SK-MEL-5 (cell line): ENCODE results near the gene RAB14. TPM values are rescaled to one million over a fixed set of nuclear protein-coding genes. Genes with fewer than 3 reads are reported as not detected.

Experiments used
- DNase-seq: peaks from one replicate; pipeline ENCODE4 v3.0.0-alpha.2; 2016; ENCODE audit warnings: low read depth, low spot score
- in situ Hi-C: cut with HindIII; loops from 2 replicates; pipeline ENCODE4 v1.10.0; 2016; ENCODE audit warnings: low sequenced_read_pairs, high pct_unique_total_duplicates, low pct_unique_long_range_greater_than_20kb
- total RNA-seq: library from RNA; depleted of rRNA; stranded (reverse); fragments of >200 nt; shearing (Covaris generic); gene quantifications from 2 replicates; pipeline ENCODE4 v1.2.3, GENCODE V29; 2014

RAB14 gene
- total RNA-seq, 1 experiment from 2014 or later = 29.8 TPM

DNA sequence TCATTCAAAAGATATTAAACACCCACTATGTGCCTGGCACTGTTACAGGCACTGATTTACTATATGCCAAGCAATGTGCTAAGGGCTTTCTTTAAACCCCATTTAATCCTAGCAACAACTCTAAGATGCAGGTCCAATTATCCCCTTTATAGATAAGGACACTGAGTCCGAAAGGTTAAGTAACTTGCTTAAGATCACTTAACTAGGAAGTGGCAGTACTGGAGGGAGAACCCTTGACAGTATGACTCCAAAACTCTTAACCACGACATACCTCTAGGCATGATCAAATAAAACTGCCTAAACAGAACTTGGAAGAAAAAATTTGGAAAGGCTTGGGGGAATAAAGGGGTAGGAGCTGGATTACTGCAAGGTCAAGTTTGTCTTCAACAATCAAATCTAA lies 1.7 kb downstream of the RAB14 start:
- no peak for DNase-seq
- in situ Hi-C loops = no loop called here

DNA sequence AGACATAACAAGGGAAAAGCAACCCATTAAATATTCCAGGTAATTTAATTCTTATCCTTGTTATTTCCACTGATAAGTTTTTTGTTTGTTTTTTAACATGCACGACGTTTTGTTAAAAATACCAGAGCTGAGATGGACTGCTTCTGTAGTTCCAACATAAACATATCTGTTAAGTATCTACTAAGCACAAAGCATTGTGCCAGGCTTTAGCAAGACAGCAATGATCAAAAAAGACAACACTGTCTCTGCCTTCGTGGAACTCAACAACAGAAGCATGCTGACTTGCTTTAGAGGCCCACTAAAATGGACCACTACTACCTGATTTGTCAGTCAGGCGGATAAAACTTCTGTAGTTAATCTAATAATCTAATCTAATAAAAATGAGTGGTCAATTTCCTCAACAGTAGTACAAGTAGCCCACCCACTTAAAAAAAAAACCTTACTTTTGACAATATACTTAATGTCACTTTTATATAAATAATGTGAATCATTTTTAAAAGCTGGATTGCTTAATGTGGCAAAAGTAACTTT lies 3.1 kb downstream of the RAB14 start:
- no peak for DNase-seq
- in situ Hi-C loops = no loop called here

DNA sequence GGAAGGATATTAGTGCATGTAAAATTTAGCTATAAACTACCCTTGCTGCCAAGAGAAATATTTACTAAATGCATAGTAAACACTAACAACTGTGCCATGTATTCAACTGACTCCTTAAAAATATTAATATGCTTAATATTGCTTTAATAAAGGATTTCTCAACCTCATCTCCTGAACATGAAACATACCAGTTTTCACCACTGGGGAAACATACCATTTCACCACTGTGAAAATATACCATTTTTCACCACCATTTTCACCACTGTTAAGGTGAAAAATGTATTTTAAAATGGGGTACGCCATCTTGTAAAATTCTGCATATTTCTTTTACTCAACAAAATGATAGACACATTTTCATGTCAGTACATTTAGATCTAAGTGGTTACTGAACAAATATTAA lies 4.5 kb downstream of the RAB14 start:
- in situ Hi-C loops = no loop called here
- no peak for DNase-seq

DNA sequence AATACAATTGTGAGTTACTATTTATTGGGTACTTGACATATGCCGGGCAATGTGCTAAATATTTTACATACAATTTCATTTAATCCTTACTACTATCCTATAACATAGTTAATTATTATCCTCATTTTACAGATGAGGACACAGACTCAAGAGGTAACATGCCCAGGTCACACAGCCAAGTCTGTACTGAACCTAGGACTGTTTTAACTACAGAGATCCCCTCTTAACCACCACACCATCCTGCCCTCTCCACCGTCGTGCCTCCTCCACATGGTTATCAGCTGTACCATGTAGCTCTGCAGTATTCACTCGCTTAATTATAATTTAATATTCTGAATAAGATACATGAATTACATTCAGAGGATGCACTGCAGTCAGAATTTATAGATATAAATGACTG lies 5.3 kb downstream of the RAB14 start:
- DNase-seq = no peak
- in situ Hi-C loops = no loop called here

DNA sequence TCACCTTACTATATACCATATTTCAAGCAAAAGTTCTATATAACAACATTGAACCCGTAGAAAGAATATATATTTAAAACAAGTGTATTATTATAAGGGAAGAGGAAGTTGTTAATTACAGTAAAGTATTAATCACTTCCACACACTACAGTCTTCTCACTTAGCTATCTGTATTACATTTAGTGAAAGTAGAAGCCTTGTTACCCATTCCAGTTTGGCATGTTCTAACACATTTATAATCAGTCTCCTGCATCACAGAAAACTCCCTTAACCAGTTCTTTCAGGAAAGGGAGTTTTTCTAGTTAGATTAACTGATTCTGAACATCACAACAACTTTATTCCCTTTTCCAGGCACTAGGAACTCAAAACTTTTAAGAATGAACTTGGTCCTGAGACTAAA lies 6.9 kb downstream of the RAB14 start:
- no peak for DNase-seq
- in situ Hi-C loops = no loop called here

DNA sequence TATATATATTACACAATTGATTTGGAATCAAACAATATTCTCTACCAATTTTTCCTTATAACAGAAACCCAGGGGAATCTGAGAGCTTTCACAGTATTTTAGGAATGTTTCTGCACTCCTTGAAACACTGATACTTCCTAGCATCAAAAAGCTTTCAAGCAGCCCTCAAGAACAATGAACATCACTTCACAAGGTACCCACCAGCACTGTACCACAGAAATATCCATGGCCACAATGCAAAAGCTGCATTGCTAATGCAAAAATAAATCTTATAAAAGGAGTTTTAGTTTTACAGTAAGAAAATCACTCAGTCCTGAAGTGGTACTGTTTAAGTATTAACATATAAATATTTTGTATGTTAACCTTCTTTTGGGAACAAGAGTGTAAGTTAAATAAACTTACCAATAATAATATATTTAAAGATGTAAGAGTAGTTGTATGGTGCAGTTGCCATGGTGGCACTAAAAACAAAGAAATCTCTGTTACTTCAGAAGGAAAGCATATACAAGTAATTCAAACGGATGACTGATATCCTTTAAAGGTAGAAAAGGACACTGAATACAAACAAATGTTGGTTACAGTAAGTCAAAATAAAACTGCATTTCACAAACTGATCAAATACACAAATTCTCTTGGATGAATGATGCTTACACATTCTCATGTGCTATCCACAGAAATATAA lies 8.6 kb downstream of the RAB14 start:
- in situ Hi-C loops = no loop called here
- DNase-seq = peak; percentile 26

DNA sequence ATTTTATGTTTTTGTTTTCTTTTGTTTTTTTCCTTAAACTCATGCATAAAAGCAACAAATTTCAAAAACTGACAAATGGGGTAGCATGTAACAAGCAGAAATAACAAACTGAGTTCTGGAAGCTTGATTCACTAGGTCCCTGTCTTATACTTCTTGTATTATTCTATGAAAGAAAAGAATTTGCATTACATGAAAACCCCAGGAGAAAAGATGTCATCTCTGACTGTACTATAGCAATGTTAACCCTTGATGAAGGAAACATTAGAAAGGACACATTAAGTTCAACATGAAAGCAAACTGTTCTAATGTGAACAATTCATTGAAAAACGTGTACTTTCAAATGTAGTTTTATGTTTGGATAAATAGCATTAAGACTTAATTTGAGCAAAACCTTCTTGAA lies 9.2 kb downstream of the RAB14 start:
- DNase-seq = no peak
- in situ Hi-C loops = no loop called here

DNA sequence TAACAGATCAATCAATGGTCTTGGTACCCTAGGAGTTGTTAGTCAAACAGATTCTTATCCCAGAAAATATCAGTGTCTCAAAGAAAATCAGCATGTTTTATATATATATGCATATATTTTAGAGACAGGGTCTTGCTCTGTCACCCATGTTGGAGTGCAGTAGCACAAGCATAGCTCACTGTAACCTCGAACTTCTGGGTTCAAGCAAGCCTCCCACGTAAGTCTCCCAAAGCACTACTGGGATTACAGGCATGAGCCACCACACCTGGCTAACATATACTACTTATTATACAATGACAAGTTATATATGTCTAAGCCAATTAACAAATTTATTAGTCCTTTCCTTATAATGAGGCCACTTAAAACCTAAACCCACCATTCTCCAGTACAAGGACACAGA lies 10.4 kb downstream of the RAB14 start:
- no peak for DNase-seq
- in situ Hi-C loops = no loop called here

DNA sequence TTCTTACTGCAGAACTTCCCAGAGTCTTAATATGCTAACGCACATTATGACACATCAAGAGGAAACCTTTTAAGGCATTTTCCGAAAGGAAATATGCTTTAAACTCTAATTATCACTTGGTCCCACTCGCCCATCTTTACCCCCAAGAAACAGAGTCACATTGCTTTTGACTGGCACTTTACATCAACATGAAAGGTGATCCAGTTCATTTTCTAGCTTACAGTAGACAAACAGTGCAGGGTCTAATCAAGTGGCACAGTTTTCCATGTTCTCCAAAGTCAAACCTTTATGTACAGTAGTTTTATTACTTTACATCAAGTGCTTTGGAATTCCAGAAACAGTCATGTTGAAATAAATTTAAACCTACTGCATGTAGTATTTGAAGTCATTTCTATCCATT lies 12.0 kb downstream of the RAB14 start:
- DNase-seq = no peak
- in situ Hi-C loops = no loop called here

DNA sequence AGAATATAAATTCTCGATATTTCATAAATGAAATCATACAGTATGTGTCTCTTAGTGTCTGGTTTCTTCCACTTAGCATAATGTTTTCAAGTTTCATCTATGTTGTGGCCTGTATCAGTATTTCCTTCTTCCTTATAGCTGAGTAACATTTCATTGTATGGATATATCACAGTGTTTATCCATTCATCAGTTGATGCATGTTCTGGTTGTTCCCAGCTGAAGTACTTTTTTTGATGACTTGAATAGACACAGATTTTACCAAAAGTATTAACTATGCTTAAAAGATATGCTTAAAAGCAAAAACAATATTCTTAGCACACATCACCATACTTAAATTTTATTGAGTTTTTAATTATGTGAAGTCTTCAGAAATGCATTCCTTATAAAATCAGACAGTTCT lies 12.7 kb downstream of the RAB14 start:
- no peak for DNase-seq
- in situ Hi-C loops = no loop called here

DNA sequence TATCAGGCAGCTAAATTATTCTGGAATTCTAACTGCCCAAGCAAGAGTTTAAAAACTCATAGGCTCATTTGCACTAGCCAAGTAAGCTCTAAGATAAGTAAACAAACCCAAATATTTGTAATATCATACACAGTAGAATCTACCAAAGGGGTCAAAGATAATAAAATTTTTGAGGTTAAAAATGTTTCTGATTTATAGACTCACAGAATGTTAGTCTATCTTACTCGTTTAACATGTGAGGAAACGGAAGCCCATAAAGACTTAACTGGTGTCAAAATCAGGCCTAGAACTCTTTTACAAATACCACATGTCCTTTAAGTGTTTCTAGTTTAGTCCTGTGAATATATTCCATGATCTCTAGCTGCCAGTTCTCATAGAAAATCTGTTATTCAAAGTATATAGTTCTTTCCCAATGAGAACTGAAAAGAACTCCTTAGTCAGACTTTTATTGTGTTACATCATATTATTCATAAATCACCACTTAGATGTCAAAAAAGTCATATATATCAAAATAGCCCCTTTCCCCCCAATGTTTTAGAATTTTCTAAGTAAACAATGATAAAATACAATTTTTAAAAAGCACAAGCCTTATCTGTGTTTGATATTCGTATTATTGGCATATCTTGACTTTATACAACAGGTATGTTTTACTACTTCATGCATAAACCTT lies 13.9 kb downstream of the RAB14 start:
- in situ Hi-C loops = no loop called here
- no peak for DNase-seq

DNA sequence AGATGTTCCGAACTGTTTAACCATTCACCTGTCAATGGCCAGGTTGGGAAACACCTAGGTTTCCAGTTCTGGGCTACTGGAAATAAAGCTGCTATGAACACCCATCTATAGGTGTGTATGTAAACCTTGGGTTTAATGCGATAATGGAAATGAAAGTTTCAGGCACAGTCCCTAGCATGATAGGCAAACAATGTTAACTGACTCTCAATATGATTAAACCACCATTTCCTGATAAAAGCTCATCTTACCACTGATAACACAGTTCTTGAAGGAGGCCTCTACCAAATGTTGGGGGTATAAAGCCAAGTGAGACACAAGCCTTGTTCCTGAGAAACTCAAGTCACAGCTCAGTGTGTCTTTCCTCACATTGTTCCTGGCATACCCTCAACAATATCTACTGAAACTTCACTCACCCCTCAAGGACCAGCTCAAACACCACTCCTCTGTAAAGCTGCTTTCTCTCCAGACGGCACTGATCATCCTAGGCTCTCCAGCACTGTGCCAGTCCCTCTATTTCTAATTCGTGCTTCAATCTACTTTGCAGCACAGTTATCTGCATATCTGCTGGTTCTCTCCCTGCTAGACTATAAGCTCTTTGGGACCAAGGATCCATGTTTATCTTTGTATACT lies 15.8 kb downstream of the RAB14 start:
- no peak for DNase-seq
- in situ Hi-C loops = no loop called here

DNA sequence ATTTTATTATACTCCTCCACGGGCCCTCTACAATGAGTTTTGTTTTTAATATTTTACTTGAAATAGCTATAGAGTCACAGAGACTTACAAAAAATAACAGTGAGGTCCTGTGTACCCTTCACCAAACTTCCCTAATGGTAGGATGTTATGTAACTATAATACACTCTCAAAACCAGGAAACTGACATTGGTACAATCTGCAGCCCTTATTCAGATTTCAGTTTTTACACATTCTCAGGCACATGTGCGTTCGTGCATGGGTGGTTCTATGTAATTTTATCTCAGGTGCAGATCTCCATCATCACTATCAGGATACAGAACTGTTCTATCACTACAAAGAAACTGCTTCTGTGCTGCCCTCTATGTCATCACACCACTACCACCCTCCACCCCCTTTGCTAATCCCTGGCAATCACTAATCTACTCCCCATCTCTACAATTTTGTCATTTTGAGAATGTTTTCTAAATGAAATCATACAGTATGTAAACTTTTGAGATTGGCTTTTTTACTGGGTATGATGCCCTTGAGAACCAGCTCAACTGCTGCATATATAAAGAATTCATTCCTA lies 16.4 kb downstream of the RAB14 start:
- in situ Hi-C loops = no loop called here
- no peak for DNase-seq

DNA sequence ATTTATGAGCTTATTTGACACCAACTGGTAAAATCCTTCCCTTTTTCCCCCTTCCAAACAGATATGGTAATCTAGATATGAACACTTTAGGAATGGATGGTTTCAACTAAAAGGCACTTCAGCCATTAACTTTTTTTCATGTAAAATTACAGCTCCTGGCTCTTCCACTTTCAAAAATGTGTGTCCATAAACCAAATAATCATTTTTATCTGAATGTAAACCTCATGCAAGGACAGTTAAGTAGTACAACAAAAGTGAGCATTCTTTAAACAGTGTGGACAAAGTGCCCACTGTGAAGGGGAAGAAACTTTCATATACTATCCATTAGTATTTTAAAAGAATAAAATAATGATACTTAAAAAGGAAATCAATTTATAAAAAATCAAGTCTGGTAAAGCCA lies 17.2 kb downstream of the RAB14 start:
- in situ Hi-C loops = no loop called here
- DNase-seq = no peak

DNA sequence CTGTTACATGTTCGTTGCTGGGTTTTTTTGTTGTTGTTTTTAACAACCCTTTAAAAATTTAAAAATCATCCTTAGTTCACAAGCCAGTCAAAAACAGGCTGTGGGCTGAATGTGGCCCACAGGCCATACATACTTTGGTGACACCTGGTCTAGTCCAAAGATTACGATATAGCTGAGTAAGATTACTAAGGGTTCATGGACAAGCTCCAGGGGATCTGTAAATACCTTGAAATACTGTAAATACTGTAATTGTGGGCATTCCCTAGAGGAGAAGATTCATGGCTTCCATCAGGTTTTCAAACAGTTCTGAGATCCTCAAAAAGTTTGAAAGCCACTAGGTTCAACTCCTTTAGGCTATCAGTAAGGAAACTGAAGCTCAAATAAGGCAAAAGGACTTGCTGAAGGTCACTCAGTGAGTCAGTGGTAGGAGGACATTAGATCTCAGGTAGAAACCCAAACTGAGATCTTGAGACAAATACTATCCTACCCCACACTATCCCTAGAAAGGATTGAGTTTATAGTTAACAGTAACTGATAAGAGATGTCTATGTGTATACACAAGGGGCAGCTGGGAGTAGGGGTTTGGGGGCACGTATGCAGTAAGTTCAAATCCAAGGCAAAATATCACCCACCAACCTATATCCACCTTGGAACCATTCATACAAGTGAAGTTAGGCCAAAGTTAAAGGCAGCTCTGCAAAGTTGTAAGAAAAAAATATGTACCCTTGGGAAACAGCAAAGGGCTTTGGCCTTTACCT lies 17.8 kb downstream of the RAB14 start:
- DNase-seq = no peak
- in situ Hi-C loops = no loop called here

DNA sequence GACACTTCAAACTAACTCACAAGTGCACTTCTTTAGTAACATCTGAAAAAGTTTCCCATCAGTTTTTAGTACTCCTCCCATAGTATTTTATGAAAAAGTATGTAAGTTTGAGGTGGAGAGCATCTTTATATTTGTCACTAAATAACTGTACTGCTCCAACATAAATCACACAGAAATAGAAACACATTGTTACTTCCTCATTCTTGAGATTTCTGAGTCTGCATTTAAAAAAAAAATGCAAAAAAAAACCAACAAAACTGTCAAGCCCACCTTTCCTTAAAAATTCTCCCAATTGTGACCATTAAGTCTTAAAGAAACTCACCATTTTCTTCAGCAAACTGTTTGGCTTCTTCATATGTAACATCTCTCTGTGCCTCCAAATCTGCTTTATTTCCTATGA lies 18.7 kb downstream of the RAB14 start:
- no peak for DNase-seq
- in situ Hi-C loops = no loop called here

DNA sequence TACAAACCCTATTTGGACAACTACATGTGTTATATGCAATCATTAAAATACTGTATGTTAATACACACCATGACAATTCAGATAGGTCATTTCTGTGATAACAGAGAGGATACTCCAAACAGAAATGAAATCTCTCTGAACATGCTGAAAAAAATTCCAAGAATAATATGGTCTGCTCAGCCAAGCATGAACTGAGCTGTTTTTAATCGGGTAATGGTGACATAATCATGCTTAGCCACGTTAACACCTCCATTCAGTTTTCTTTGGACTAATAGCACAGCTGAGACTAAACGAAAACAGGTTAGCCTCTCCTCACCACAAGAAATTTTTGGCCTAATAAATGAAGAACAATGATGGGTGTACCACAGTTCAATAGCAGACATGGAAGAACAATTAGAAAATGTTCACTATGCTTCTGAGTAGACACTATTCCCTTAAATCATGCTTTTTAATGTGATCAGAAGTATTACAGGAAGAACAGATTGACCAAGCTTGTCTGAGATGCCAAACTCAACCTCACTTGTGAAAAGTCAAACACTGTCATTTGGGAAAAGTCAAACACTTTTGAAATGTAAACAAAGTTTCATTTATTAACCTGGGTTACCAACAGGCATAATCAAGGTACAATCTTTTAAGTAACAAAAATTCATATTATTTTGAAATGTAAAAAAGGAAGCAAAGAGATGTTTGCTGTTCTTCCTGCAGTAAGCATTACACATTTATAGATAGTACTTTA lies 19.4 kb downstream of the RAB14 start:
- in situ Hi-C loops = no loop called here
- no peak for DNase-seq
